Stimulated activated CD8-positive, alpha-beta memory T cell treated with anti-CD3 and anti-CD28 coated beads, Interleukin-12 subunit alpha, Interleukin-12 subunit beta, amount 100 ng/mL, for 4 hours (primary cell): ENCODE measurements around the gene KRTAP4-4.
"Not testable (repeated sequence)": the region's sequence is repeated elsewhere in the genome, so short reads cannot be mapped to it uniquely, and the experiment has no call there.

ENCODE experiments used
- DNase-seq: peaks from one replicate; pipeline ENCODE4 v3.0.0-alpha.2; 2020; ENCODE audit warnings: low read depth

Gene KRTAP4-4

GRCh38 chr17:41148971-41149651 is 11.4 kb downstream of the KRTAP4-4 start:
- DNase-seq, result not testable (repeated sequence)

- no peak for DNase-seq
Measured at GRCh38 chr17:41147531-41148204, 12.9 kb downstream of the KRTAP4-4 start.

- DNase-seq, result no peak
Measured at GRCh38 chr17:41145261-41145660, 15.3 kb downstream of the KRTAP4-4 start.

GRCh38 chr17:41144846-41145245 is 15.7 kb downstream of the KRTAP4-4 start:
- no peak for DNase-seq

GRCh38 chr17:41141361-41141760 is 19.2 kb downstream of the KRTAP4-4 start:
- DNase-seq, result no peak

- DNase-seq, result no peak
Measured at GRCh38 chr17:41140360-41141131, 20.0 kb downstream of the KRTAP4-4 start, which contains the start of gene KRTAP4-6. Gene KRTAP4-6 (minus strand): TSS chr17:41140544. CDS start chr17:41140487, 57 bp downstream.

GRCh38 chr17:41139865-41140264 is 20.7 kb downstream of the KRTAP4-4 start:
- not testable (repeated sequence) for DNase-seq

- DNase-seq, result no peak
Measured at GRCh38 chr17:41133880-41134735, 26.4 kb downstream of the KRTAP4-4 start.

- DNase-seq, result no peak
Measured at GRCh38 chr17:41131979-41132378, 28.6 kb downstream of the KRTAP4-4 start.

GRCh38 chr17:41127371-41127770 is 33.2 kb downstream of the KRTAP4-4 start:
- DNase-seq, result no peak

- DNase-seq, result no peak
Measured at GRCh38 chr17:41126412-41126811, 34.1 kb downstream of the KRTAP4-4 start.

GRCh38 chr17:41125064-41125463 is 35.5 kb downstream of the KRTAP4-4 start:
- DNase-seq, result no peak

- not testable (repeated sequence) for DNase-seq
Measured at GRCh38 chr17:41123991-41124371, 36.6 kb downstream of the KRTAP4-4 start, which contains the start of gene KRTAP4-12. Gene KRTAP4-12 (minus strand): TSS chr17:41124182. CDS start chr17:41124122, 60 bp downstream.

- not testable (repeated sequence) for DNase-seq
Measured at GRCh38 chr17:41123292-41123990, 37.1 kb downstream of the KRTAP4-4 start.

GRCh38 chr17:41121742-41122141 is 38.8 kb downstream of the KRTAP4-4 start:
- no peak for DNase-seq

GRCh38 chr17:41119696-41120690 is 40.6 kb downstream of the KRTAP4-4 start:
- DNase-seq, result not testable (repeated sequence)

- no peak for DNase-seq
Measured at GRCh38 chr17:41118721-41119120, 41.8 kb downstream of the KRTAP4-4 start.

GRCh38 chr17:41117846-41118386 is 42.6 kb downstream of the KRTAP4-4 start, which contains the start of gene KRTAP4-11:
Gene KRTAP4-11 (minus strand): TSS chr17:41118373. CDS start chr17:41118315, 58 bp downstream.
- not testable (repeated sequence) for DNase-seq

- no peak for DNase-seq
Measured at GRCh38 chr17:41116297-41116696, 44.3 kb downstream of the KRTAP4-4 start.
